HUES6 (cell line): ENCODE measurements around the gene SAFB2.
A peak's percentile ranks its signal among the peaks of the same experiment; 100 is the strongest.

Experiments used
- H3K27ac ChIP-seq: 2 replicates; pipeline ENCODE4 v1.7.0; 2013; ENCODE audit warnings: low read depth, mild to moderate bottlenecking, low read length, inconsistent platforms
- H3K27me3 ChIP-seq: 2 replicates; pipeline ENCODE4 v1.6.1; 2013; ENCODE audit warnings: low read length; ENCODE audit not compliant: control insufficient read depth, insufficient read depth
- H3K36me3 ChIP-seq: 2 replicates; pipeline ENCODE4 v1.6.1; 2013; ENCODE audit warnings: low read length; ENCODE audit not compliant: control insufficient read depth, insufficient read depth
- H3K4me1 ChIP-seq: 2 replicates; pipeline ENCODE4 v1.6.1; 2013; ENCODE audit warnings: low read length; ENCODE audit not compliant: control insufficient read depth, insufficient read depth
- H3K4me3 ChIP-seq: 2 replicates; pipeline ENCODE4 v1.5.1; 2013; ENCODE audit warnings: low read depth, low read length
- H3K9ac ChIP-seq: one replicate; pipeline ENCODE4 v1.6.1; 2013; ENCODE audit warnings: mild to moderate bottlenecking, low read length
- H3K9me3 ChIP-seq: 2 replicates; pipeline ENCODE4 v1.6.1; 2013; ENCODE audit warnings: low read depth, low read length; ENCODE audit not compliant: control insufficient read depth, insufficient read depth

SAFB2 gene

GRCh38 chr19:5632657-5633056 is 10.1 kb upstream of the SAFB2 start:
- peaks cover 58% of the 10 kb centered on the region for H3K36me3 ChIP-seq
- H3K4me3 ChIP-seq, result no peak overlapping the region
- no peak overlapping the region for H3K9ac ChIP-seq
- H3K9me3 ChIP-seq, result no peaks in the 10 kb centered on the region
- H3K4me1 ChIP-seq, result peaks cover 1% of the 10 kb centered on the region; the same call in 1 of the 2 replicates
- H3K27ac ChIP-seq, result no peak overlapping the region
- H3K27me3 ChIP-seq, result no peaks in the 10 kb centered on the region

- Histone ChIP-seq H3K27ac (no peak overlapping the region), H3K4me3 (no peak overlapping the region), H3K4me1 (peaks cover 5% of the 10 kb centered on the region; the same call in 1 of the 2 replicates), H3K9ac (no peak overlapping the region), H3K36me3 (peaks cover 63% of the 10 kb centered on the region), H3K9me3 (no peaks in the 10 kb centered on the region), H3K27me3 (no peaks in the 10 kb centered on the region)
Observed at GRCh38 chr19:5632241-5632612, 9.7 kb upstream of the SAFB2 start.

DNA sequence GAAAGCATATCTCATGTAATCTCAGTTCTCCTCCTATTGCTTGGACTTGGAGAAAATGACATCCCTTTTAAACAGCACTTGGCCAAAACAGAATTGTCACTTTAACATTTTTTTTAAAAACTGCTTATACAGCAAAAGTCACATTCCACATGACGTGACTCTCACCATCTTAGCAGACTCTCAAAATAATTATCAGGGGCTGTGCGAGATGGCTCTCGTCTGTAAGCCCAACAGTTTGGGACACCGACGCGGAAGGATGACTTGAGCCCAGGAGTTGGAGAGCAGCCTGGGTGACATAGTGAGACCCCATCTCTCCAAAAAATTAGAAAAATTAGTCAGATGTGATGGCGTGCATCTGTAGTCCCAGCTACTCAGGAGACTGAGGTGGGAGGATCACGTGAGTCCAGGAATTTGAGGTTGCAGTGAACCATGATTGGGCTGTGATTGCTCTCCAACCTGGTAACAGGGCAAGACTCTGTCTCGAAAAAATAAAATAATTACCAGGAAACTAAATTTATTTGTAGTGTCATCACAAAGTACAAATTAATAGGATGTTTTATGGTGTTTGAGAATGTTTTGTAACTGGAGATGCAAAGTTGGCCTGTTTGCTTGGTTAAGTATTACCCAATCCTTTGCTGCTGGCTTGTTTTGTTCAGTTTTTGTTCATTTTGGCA is 9.1 kb upstream of the SAFB2 start:
- Histone ChIP-seq H3K9me3 (no peaks in the 10 kb centered on the region), H3K36me3 (peaks cover 68% of the 10 kb centered on the region), H3K27me3 (no peaks in the 10 kb centered on the region), H3K9ac (no peak overlapping the region), H3K4me3 (no peak overlapping the region), H3K4me1 (peaks cover 6% of the 10 kb centered on the region; the same call in 1 of the 2 replicates), H3K27ac (no peak overlapping the region)

GRCh38 chr19:5628919-5629481 is 6.4 kb upstream of the SAFB2 start:
- Histone ChIP-seq H3K4me1 (peaks cover 22% of the 10 kb centered on the region; the same call in 1 of the 2 replicates), H3K9me3 (no peaks in the 10 kb centered on the region), H3K27me3 (no peaks in the 10 kb centered on the region), H3K36me3 (peaks cover 75% of the 10 kb centered on the region), H3K9ac (no peak overlapping the region), H3K4me3 (no peak overlapping the region), H3K27ac (no peak overlapping the region)

GRCh38 chr19:5628461-5628860 is 5.9 kb upstream of the SAFB2 start:
- no peaks in the 10 kb centered on the region for H3K9me3 ChIP-seq
- no peaks in the 10 kb centered on the region for H3K27me3 ChIP-seq
- no peak overlapping the region for H3K4me3 ChIP-seq
- no peak overlapping the region for H3K9ac ChIP-seq
- H3K36me3 ChIP-seq, result peaks cover 75% of the 10 kb centered on the region
- H3K4me1 ChIP-seq, result peaks cover 22% of the 10 kb centered on the region; the same call in 1 of the 2 replicates
- no peak overlapping the region for H3K27ac ChIP-seq

DNA sequence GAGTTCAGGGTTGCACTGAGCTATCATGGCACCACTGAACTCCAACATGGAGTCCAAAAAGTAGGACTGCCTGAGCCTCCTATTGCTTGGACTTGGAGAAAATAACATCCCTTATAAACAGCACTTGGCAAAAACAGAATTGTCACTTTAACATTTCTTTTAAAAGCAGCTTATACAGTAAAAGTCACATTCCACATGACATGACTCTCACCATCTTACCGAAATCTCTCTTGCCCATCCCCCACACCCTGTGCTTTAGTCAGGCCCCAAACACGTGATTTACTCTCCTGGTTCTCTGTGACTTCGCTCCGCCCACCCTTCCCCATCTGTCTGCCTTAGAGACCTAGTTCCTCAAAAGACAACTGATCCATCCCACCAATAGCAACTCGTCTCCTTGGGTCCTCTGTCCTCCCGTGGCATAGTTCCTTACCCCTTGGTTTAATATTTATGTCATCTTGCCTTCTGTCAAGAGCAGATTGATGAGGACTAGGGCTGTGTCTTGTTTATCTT is 4.9 kb upstream of the SAFB2 start:
- peaks cover 67% of the 10 kb centered on the region for H3K36me3 ChIP-seq
- no peak overlapping the region for H3K4me3 ChIP-seq

DNA sequence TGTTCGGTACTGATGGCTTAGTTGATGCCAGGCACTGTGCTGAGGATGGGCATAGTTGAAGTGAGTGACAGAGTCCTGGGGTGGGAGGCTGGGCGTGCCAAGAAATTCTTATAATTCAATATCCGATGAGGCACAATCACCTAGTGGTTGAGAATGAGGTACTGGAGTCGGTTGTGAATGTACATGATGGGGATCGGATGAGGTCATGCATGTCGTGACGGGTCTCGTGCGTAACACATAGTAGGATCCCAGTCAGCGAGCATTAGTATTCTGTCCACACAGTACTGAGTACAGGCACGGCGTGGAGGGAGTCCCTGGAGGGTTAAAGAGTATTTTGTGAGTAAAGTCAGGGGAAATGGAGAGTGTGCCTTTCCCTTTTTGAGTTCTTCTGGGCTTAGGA is 3.1 kb upstream of the SAFB2 start:
- no peak overlapping the region for H3K9ac ChIP-seq
- H3K36me3 ChIP-seq, result peaks cover 62% of the 10 kb centered on the region
- H3K9me3 ChIP-seq, result no peaks in the 10 kb centered on the region
- no peak overlapping the region for H3K27ac ChIP-seq
- H3K4me1 ChIP-seq, result peaks cover 29% of the 10 kb centered on the region; the same call in 1 of the 2 replicates
- H3K27me3 ChIP-seq, result no peaks in the 10 kb centered on the region
- H3K4me3 ChIP-seq, result peak overlapping the region; percentile 9; the same call in 1 of the 2 replicates

More for the DNA sequence above, 4.9 kb upstream of the SAFB2 start:
- no peaks in the 10 kb centered on the region for H3K9me3 ChIP-seq
- no peak overlapping the region for H3K27ac ChIP-seq
- H3K4me1 ChIP-seq, result peaks cover 22% of the 10 kb centered on the region; the same call in 1 of the 2 replicates
- H3K9ac ChIP-seq, result no peak overlapping the region
- no peaks in the 10 kb centered on the region for H3K27me3 ChIP-seq

GRCh38 chr19:5624741-5625278 is 2.2 kb upstream of the SAFB2 start:
- H3K9ac ChIP-seq, result no peak overlapping the region
- H3K4me1 ChIP-seq, result peaks cover 29% of the 10 kb centered on the region; the same call in 1 of the 2 replicates

GRCh38 chr19:5624018-5624663 is 1.6 kb upstream of the SAFB2 start:
- Histone ChIP-seq H3K36me3 (peaks cover 66% of the 10 kb centered on the region), H3K9ac (peak overlapping the region; percentile 98), H3K4me1 (peaks cover 29% of the 10 kb centered on the region; the same call in 1 of the 2 replicates), H3K4me3 (peak overlapping the region; percentile 93), H3K27me3 (no peaks in the 10 kb centered on the region), H3K9me3 (no peaks in the 10 kb centered on the region), H3K27ac (peak overlapping the region; percentile 96; the same call in 1 of the 2 replicates)

More at GRCh38 chr19:5624741-5625278, 2.2 kb upstream of the SAFB2 start:
- Histone ChIP-seq H3K27me3 (no peaks in the 10 kb centered on the region), H3K27ac (no peak overlapping the region), H3K36me3 (peaks cover 66% of the 10 kb centered on the region), H3K4me3 (peak overlapping the region; percentile 93), H3K9me3 (no peaks in the 10 kb centered on the region)

DNA sequence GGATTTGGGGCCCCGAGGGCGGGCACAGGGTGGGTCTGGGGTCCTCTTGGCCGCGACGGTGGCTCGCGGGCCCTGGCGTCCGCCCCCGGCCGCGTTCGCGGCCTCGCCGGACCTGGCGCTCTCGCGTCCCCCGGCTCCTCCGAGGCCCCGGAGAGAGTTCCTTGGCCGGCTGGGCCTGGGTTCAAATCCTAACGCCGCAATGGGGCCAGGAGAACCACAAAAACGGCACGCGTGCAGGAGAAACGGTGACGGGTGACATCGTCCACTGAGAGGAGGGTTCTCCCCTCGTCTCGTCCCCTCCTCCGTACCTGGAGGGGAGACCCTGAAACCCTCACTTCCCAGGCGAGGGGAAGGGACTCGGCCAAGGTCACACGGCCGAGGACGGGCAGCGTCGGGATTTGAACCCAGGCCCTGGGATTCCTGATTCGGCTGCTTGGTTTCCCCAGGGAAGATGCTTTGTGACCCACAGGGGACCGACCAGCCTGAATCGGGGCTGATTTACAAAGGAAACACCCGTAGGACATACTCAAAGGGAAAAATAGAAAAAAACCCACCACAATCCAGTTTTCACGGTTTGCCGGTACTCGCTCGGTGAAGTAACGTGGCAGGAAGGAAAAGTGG is 931 bp upstream of the SAFB2 start:
- Histone ChIP-seq H3K36me3 (peaks cover 66% of the 10 kb centered on the region), H3K4me3 (peak overlapping the region; percentile 93), H3K27ac (peak overlapping the region; percentile 96), H3K9me3 (no peaks in the 10 kb centered on the region), H3K4me1 (peaks cover 29% of the 10 kb centered on the region; the same call in 1 of the 2 replicates), H3K27me3 (no peaks in the 10 kb centered on the region), H3K9ac (peak overlapping the region; percentile 98)
